ENCODE measurements around the gene RNF168. TPM values are rescaled to one million over a fixed set of nuclear protein-coding genes. Genes with fewer than 3 reads are reported as not detected.
"Not testable (repeated sequence)": the region's sequence is repeated elsewhere in the genome, so short reads cannot be mapped to it uniquely, and the experiment has no call there.

Gene RNF168, protein sequence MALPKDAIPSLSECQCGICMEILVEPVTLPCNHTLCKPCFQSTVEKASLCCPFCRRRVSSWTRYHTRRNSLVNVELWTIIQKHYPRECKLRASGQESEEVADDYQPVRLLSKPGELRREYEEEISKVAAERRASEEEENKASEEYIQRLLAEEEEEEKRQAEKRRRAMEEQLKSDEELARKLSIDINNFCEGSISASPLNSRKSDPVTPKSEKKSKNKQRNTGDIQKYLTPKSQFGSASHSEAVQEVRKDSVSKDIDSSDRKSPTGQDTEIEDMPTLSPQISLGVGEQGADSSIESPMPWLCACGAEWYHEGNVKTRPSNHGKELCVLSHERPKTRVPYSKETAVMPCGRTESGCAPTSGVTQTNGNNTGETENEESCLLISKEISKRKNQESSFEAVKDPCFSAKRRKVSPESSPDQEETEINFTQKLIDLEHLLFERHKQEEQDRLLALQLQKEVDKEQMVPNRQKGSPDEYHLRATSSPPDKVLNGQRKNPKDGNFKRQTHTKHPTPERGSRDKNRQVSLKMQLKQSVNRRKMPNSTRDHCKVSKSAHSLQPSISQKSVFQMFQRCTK
- 32.0 TPM for total RNA-seq (ENCODE audit: unreplicated experiment)
- long read RNA-seq, full-length matches to known transcripts = 1 of 22 reads
- long read RNA-seq, partial matches to known transcripts = 2 of 22 reads
- long read RNA-seq, other reads (novel, unspliced or antisense) = 19 of 22 reads

GRCh38 chr3:196503196-196504076, at the start of gene RNF168:
TSS of gene RNF168 (minus strand) at chr3:196503768. CDS start at chr3:196503173, 595 bp downstream.
- peaks cover 6% of the 10 kb centered on the region for H3K27me3 Mint-ChIP-seq (ENCODE audit: unreplicated experiment)
- peaks cover 16% of the 10 kb centered on the region for H3K36me3 Mint-ChIP-seq (ENCODE audit: low read depth, unreplicated experiment)
- peaks cover 8% of the 10 kb centered on the region for H3K9me3 Mint-ChIP-seq (ENCODE audit: unreplicated experiment)
- H3K4me3 Mint-ChIP-seq (ENCODE audit: unreplicated experiment) = peak within 1 kb of the TSS; percentile 100
- peaks cover 15% of the 10 kb centered on the region for H3K4me1 Mint-ChIP-seq (ENCODE audit: unreplicated experiment)
- H3K27ac Mint-ChIP-seq (ENCODE audit: unreplicated experiment) = peak within 1 kb of the TSS; percentile 97
- TF ChIP-seq, protein P1, sequence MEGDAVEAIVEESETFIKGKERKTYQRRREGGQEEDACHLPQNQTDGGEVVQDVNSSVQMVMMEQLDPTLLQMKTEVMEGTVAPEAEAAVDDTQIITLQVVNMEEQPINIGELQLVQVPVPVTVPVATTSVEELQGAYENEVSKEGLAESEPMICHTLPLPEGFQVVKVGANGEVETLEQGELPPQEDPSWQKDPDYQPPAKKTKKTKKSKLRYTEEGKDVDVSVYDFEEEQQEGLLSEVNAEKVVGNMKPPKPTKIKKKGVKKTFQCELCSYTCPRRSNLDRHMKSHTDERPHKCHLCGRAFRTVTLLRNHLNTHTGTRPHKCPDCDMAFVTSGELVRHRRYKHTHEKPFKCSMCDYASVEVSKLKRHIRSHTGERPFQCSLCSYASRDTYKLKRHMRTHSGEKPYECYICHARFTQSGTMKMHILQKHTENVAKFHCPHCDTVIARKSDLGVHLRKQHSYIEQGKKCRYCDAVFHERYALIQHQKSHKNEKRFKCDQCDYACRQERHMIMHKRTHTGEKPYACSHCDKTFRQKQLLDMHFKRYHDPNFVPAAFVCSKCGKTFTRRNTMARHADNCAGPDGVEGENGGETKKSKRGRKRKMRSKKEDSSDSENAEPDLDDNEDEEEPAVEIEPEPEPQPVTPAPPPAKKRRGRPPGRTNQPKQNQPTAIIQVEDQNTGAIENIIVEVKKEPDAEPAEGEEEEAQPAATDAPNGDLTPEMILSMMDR (IDR thresholded peaks at IDR 0.05; ENCODE audit: unreplicated experiment) = no peak
- DNase-seq (ENCODE audit: low spot score) = peak; percentile 84

- DNase-seq (ENCODE audit: low spot score) = no peak
- Mint-ChIP-seq H3K36me3 (ENCODE audit: low read depth, unreplicated experiment) (peaks cover 23% of the 10 kb centered on the region), H3K27me3 (ENCODE audit: unreplicated experiment) (no peaks in the 10 kb centered on the region), H3K4me1 (ENCODE audit: unreplicated experiment) (peaks cover 7% of the 10 kb centered on the region), H3K9me3 (ENCODE audit: unreplicated experiment) (peaks cover 17% of the 10 kb centered on the region), H3K27ac (ENCODE audit: unreplicated experiment) (no peak overlapping the region), H3K4me3 (ENCODE audit: unreplicated experiment) (no peak overlapping the region)
- TF ChIP-seq, protein P1 (IDR thresholded peaks at IDR 0.05; ENCODE audit: unreplicated experiment) = no peak
These were observed 48.7 kb upstream of the RNF168 start for GRCh38 chr3:196552253-196552652.

GRCh38 chr3:196550172-196550571, 46.6 kb upstream of the RNF168 start:
- H3K36me3 Mint-ChIP-seq (ENCODE audit: low read depth, unreplicated experiment) = peaks cover 23% of the 10 kb centered on the region
- H3K27ac Mint-ChIP-seq (ENCODE audit: unreplicated experiment); H3K4me1 Mint-ChIP-seq (ENCODE audit: unreplicated experiment); DNase-seq (ENCODE audit: low spot score); H3K27me3 Mint-ChIP-seq (ENCODE audit: unreplicated experiment): not testable (repeated sequence)
- peak overlapping the region; percentile 69 for H3K4me3 Mint-ChIP-seq (ENCODE audit: unreplicated experiment)
- H3K9me3 Mint-ChIP-seq (ENCODE audit: unreplicated experiment) = peaks cover 18% of the 10 kb centered on the region

GRCh38 chr3:196549312-196549711, 45.7 kb upstream of the RNF168 start:
- H3K36me3 Mint-ChIP-seq (ENCODE audit: low read depth, unreplicated experiment) = peaks cover 21% of the 10 kb centered on the region
- DNase-seq (ENCODE audit: low spot score); H3K4me3 Mint-ChIP-seq (ENCODE audit: unreplicated experiment); H3K27ac Mint-ChIP-seq (ENCODE audit: unreplicated experiment); H3K4me1 Mint-ChIP-seq (ENCODE audit: unreplicated experiment); H3K27me3 Mint-ChIP-seq (ENCODE audit: unreplicated experiment): not testable (repeated sequence)
- peaks cover 18% of the 10 kb centered on the region for H3K9me3 Mint-ChIP-seq (ENCODE audit: unreplicated experiment)

DNA sequence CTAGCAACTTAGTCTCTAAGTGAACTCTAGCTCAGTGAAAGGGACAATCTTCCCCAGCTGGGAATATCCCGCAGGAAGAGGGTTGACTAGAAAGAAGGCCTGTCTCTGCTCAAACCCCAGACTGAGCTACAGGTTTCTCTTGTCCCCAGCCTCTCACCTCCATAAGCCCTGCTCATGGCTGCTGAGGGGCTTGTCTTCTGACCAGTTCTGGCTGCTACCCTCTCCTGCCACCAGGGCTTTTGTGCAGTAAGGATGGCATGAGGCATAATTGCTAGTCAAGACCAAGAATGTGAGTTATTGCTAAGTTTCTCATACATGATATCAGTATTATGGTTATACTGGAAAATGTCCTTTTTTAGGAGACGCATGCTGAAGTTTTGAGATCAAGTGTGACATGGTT, 43.5 kb upstream of the RNF168 start:
- TF ChIP-seq, protein P1 (IDR thresholded peaks at IDR 0.05; ENCODE audit: unreplicated experiment) = no peak
- Mint-ChIP-seq H3K9me3 (ENCODE audit: unreplicated experiment) (peaks cover 18% of the 10 kb centered on the region), H3K36me3 (ENCODE audit: low read depth, unreplicated experiment) (peaks cover 17% of the 10 kb centered on the region), H3K27me3 (ENCODE audit: unreplicated experiment) (no peaks in the 10 kb centered on the region), H3K4me1 (ENCODE audit: unreplicated experiment) (no peaks in the 10 kb centered on the region), H3K27ac (ENCODE audit: unreplicated experiment) (no peak overlapping the region), H3K4me3 (ENCODE audit: unreplicated experiment) (no peak overlapping the region)
- DNase-seq (ENCODE audit: low spot score) = no peak

Measured in endothelial cell (in vitro differentiated cells).